Measurements from ENCODE around the gene LNX1. TPM values are rescaled to one million over a fixed set of nuclear protein-coding genes. Genes with fewer than 3 reads are reported as not detected.

LNX1 gene
- total and polyA plus RNA-seq, 9 of the 15 experiments (the other 6 are each of a cell fraction or from before 2014, with no cell fraction given), result 0.40 to 3.6 (median 2.2) TPM

DNA sequence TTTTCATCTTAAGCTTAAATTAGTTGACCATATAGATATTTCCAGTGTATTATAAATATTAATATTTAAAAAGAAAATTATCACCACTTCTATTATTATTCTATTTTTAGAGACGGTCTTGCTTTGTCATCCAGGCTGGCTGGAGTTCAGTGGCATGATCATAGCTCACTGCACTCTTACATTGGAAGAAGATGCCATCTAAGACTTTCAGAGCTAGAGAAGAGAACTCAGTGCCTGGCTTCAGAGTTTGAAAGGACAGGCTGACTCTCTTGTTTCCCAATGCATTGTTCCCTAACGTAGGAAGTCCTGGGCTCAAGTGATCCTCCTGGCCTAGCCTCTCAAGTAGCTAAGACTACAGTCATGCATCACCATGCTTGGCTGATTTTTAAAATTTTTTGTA is 137.9 kb downstream of the LNX1 start:
- H3K27ac ChIP-seq (ENCODE audit: extremely low read depth, low read depth, low read length), result no peak overlapping the region
- no peak overlapping the region for H2AFZ ChIP-seq (ENCODE audit: low read depth, low read length)
- TF ChIP-seq ZNF140 (CRISPR knock-in tag; IDR thresholded peaks at IDR 0.05) (no peak), XRCC5 (IDR thresholded peaks at IDR 0.05; ENCODE audit: low read depth, low read length) (no peak), ZNF311 (CRISPR knock-in tag; IDR thresholded peaks at IDR 0.05) (no peak), SRSF1 (IDR thresholded peaks at IDR 0.05; ENCODE audit: low read depth, low read length) (no peak), XRCC4 (IDR thresholded peaks at IDR 0.05; ENCODE audit: extremely low read depth, insufficient read depth, insufficient read length) (no peak), CEBPB (tag; IDR thresholded peaks at IDR 0.05) (no peak), TRIM28 (IDR thresholded peaks at IDR 0.05) (no peak), KDM2B (CRISPR knock-in tag; IDR thresholded peaks at IDR 0.05) (no peak), NONO (IDR thresholded peaks at IDR 0.05; ENCODE audit: low read depth in 2 of 2, low read length in 1 of 2) (no peak), NFIX (CRISPR knock-in tag; IDR thresholded peaks at IDR 0.05; ENCODE audit: low read depth) (no peak)
- TF ChIP-seq, protein P1, sequence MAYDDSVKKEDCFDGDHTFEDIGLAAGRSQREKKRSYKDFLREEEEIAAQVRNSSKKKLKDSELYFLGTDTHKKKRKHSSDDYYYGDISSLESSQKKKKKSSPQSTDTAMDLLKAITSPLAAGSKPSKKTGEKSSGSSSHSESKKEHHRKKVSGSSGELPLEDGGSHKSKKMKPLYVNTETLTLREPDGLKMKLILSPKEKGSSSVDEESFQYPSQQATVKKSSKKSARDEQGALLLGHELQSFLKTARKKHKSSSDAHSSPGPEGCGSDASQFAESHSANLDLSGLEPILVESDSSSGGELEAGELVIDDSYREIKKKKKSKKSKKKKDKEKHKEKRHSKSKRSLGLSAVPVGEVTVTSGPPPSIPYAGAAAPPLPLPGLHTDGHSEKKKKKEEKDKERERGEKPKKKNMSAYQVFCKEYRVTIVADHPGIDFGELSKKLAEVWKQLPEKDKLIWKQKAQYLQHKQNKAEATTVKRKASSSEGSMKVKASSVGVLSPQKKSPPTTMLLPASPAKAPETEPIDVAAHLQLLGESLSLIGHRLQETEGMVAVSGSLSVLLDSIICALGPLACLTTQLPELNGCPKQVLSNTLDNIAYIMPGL (CRISPR knock-in tag; IDR thresholded peaks at IDR 0.05), result no peak
- TF ChIP-seq, protein P2, sequence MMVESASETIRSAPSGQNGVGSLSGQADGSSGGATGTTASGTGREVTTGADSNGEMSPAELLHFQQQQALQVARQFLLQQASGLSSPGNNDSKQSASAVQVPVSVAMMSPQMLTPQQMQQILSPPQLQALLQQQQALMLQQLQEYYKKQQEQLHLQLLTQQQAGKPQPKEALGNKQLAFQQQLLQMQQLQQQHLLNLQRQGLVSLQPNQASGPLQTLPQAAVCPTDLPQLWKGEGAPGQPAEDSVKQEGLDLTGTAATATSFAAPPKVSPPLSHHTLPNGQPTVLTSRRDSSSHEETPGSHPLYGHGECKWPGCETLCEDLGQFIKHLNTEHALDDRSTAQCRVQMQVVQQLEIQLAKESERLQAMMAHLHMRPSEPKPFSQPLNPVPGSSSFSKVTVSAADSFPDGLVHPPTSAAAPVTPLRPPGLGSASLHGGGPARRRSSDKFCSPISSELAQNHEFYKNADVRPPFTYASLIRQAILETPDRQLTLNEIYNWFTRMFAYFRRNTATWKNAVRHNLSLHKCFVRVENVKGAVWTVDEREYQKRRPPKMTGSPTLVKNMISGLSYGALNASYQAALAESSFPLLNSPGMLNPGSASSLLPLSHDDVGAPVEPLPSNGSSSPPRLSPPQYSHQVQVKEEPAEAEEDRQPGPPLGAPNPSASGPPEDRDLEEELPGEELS (CRISPR knock-in tag; IDR thresholded peaks at IDR 0.05; ENCODE audit: borderline replicate concordance), result no peak
- TF ChIP-seq, protein P3, sequence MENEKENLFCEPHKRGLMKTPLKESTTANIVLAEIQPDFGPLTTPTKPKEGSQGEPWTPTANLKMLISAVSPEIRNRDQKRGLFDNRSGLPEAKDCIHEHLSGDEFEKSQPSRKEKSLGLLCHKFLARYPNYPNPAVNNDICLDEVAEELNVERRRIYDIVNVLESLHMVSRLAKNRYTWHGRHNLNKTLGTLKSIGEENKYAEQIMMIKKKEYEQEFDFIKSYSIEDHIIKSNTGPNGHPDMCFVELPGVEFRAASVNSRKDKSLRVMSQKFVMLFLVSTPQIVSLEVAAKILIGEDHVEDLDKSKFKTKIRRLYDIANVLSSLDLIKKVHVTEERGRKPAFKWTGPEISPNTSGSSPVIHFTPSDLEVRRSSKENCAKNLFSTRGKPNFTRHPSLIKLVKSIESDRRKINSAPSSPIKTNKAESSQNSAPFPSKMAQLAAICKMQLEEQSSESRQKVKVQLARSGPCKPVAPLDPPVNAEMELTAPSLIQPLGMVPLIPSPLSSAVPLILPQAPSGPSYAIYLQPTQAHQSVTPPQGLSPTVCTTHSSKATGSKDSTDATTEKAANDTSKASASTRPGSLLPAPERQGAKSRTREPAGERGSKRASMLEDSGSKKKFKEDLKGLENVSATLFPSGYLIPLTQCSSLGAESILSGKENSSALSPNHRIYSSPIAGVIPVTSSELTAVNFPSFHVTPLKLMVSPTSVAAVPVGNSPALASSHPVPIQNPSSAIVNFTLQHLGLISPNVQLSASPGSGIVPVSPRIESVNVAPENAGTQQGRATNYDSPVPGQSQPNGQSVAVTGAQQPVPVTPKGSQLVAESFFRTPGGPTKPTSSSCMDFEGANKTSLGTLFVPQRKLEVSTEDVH (IDR thresholded peaks at IDR 0.05; ENCODE audit: low read depth, partially characterized antibody), result no peak
- H3K4me1 ChIP-seq (replicated peaks in 1 of 2; ENCODE audit: control insufficient read depth in 2 of 2, insufficient read depth in 2 of 2, low read length in 2 of 2), result no peaks in the 10 kb centered on the region
- BruUV-seq (replicated peaks), result no TSS peak
- H3K36me3 ChIP-seq (ENCODE audit: control insufficient read depth, insufficient read depth, low read length), result peaks cover 65% of the 10 kb centered on the region
- peaks cover 4% of the 10 kb centered on the region; the same call in 2 of the 3 replicates for H3K79me2 ChIP-seq (ENCODE audit: control insufficient read depth, insufficient read depth, low read length)
- H3K4me2 ChIP-seq (ENCODE audit: insufficient read depth, low read length), result no peak overlapping the region
- no peak overlapping the region for H3K9ac ChIP-seq (ENCODE audit: insufficient read depth in 1 of 2, low read depth in 2 of 2, low read length in 2 of 2)
- in situ Hi-C loops (cut with MboI), result no loop called here
- H4K20me1 ChIP-seq (replicated peaks; ENCODE audit: control insufficient read depth, insufficient read depth, low read length), result no peaks in the 10 kb centered on the region
- ATAC-seq (no peak), DNase-seq (ENCODE audit: extremely low read depth in 1 of 4, low spot score in 3 of 4) (no peak), FAIRE-seq (no peak)
- no peaks in the 10 kb centered on the region for H3K9me3 ChIP-seq (replicated peaks; ENCODE audit: control insufficient read depth, insufficient read depth, low read depth, low read length)
- H3K9me1 ChIP-seq (ENCODE audit: control insufficient read depth, insufficient read depth, low read length), result no peaks in the 10 kb centered on the region
- no peak overlapping the region for H3K4me3 ChIP-seq
- 87% methylated on average over 2 of the region's 2 CpGs for WGBS (ENCODE audit: insufficient coverage, low coverage, missing lambda C conversion rate)
- H3K27me3 ChIP-seq (ENCODE audit: control insufficient read depth in 2 of 2, insufficient read depth in 2 of 2, low read length in 2 of 2), result no peaks in the 10 kb centered on the region
- ChIA-PET CTCF (ENCODE audit: low intra/inter-chr PET ratio) (no interaction called here), POLR2A (no interaction called here)
- intact Hi-C loops (cut with micrococcal nuclease), result no loop called here
